AG08396 (cell line): ENCODE measurements around the gene FLG2.
"Not testable (repeated sequence)": the region's sequence is repeated elsewhere in the genome, so short reads cannot be mapped to it uniquely, and the experiment has no call there.

Experiments used
- DNase-seq: peaks from one replicate; pipeline ENCODE4 v3.0.0; 2012; ENCODE audit warnings: low spot score, mixed read lengths

FLG2 gene

DNA sequence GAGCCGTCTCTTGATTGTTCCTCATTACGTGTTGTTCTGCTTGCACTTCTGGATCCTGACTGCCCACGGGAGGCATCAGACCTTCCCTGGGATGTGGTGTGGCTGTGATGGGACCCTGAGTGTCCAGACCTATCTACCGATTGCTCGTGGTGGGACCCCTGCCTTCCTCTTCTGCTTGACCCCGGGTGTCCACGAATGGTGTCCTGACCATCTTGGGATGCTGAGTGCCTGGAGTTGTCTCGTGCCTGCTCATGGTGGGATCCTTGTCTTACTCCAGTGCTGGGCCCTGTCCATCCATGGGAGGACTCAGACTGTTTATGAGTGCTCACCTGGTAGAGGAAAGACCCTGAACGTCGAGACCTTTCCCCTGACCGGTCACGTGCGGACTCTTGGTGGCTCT lies 47.6 kb downstream of the FLG2 start:
- not testable (repeated sequence) for DNase-seq

DNA sequence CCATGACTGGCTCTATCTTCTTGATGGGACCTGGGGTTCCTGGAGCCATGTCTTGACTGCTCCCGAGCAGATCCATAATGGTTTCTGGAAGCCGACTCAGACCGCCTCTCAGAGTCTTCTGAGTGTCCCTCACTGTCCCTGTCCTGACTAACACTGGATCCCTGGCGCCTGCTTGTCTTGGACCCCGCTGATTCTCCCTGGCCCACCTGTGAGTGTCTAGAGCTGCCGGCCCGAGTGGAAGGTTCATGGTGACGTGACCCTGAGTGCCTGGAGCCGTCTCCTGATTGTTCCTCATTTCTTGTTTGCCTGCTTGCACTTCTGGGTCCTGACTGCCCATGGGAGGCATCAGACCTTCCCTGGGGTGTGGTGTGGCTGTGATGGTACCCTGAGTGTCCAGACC lies 49.9 kb downstream of the FLG2 start:
- no peak for DNase-seq

DNA sequence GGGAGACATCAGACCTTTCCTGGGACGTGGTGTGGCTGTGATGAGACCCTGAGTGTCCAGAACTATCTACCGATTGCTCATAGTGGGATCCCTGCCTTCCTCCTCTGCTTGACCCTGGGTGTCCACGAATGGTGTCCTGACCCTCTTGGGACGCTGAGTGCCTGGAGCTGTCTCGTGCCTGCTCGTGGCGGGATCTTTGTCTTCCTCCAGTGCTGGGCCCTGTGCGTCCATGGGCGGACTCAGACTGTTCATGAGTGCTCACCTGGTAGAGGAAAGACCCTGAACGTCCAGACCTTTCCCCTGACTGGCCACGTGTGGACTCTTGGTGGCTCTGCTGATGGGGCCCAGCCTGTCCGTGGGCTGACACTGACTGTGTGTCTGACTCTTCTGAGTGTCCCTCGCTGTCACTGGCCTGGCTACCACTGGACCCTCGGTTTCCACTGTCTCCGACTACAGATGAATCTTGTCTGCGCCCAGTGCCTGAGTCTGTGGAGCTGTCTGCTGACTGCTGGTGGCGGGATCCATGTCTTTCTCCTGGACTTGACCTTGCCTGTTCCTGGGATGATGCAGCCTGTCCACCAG lies 50.4 kb downstream of the FLG2 start:
- not testable (repeated sequence) for DNase-seq

DNA sequence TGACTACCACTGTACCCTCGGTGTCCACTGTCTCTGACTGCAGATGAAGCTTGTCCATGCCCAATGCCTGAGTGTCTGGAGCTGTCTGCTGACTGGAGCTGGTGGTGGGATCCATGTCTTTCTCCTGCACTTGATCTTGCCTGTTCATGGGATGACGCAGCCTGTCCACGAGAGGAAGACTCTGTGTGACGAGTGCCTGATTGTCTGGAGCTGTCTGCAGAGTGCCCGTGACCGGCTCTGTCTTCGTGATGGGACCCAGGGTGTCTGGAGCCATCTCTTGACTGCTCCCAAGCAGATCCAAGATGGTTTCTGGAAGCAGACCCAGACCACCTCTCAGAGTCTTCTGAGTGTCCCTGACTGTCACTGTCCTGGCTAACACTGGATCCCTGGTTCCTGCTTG lies 51.0 kb downstream of the FLG2 start:
- not testable (repeated sequence) for DNase-seq

DNA sequence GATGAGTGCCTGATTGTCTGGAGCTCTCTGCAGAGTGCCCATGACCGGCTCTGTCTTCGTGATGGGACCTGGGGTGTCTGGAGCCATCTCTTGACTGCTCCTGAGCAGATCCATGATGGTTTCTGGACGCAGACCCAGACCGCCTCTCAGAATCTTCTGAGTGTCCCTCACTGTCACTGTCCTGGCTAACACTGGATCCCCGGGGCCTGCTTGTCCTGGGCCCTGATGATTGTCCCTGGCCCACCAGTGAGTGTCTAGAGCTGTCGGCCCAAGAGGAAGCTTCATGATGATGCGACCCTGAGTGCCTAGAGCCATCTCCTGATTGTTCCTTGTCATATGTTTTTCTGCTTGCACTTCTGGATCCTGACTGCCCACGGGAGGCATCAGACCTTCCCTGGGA lies 51.8 kb downstream of the FLG2 start:
- not testable (repeated sequence) for DNase-seq

DNA sequence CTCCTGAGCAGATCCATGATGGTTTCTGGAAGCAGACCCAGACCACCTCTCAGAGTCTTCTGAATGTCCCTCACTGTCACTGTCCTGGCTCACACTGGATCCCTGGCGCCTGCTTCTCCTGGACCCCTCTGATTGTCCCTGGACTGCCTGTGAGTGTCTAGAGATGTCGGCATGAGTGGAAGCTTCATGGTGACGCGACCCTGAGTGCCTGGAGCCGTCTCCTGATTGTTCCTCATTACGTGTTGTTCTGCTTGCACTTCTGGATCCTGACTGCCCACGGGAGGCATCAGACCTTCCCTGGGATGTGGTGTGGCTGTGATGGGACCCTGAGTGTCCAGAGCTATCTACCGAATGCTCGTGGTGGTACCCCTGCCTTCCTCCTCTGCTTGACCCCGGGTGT lies 53.7 kb downstream of the FLG2 start:
- DNase-seq: not testable (repeated sequence)

DNA sequence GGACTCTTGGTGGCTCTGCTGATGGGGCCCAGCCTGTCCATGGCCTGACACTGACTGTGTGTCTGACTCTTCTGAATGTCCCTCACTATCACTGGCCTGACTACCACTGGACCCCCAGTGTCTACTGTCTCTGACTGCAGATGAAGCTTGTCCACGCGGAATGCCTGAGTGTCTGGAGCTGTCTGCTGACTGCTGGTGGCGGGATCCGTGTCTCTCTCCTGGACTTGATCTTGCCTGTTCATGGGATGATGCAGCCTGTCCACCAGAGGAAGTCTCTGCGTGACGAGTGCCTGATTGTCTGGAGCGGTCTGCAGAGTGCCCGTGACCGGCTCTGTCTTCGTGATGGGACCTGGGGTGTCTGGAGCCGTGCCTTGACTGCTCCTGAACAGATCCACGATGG lies 55.0 kb downstream of the FLG2 start:
- not testable (repeated sequence) for DNase-seq

DNA sequence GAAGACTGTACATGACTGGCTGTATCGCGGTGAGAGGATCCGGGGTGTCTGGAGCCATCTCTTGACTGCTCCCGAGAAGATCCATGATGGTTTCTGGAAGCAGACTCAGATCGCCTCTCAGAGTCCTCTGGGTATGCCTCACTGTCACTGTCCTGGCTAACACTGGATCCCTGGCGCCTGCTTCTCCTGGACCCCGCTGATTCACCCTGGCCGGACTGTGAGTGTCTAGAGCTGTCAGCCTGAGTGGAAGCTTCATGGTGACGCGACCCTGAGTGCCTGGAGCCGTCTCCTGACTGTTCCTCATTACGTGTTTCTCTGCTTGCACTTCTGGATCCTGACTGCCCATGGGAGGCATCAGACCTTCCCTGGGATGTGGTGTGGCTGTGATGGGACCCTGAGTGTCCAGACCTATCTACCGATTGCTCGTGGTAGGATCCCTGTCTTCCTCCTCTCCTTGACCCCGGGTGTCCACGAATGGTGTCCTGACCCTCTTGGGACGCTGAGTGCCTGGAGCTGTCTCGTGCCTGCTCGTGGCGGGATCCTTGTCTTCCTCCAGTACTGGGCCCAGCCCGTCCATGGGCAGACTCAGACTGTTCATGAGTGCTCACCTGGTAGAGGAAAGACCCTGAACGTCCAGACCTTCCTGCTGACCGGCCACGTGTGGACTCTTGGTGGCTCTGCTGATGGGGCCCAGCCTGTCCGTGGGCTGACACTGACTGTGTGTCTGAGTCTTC lies 56.5 kb downstream of the FLG2 start:
- DNase-seq: not testable (repeated sequence)
